ENCODE results near the gene TSG101.

DNA sequence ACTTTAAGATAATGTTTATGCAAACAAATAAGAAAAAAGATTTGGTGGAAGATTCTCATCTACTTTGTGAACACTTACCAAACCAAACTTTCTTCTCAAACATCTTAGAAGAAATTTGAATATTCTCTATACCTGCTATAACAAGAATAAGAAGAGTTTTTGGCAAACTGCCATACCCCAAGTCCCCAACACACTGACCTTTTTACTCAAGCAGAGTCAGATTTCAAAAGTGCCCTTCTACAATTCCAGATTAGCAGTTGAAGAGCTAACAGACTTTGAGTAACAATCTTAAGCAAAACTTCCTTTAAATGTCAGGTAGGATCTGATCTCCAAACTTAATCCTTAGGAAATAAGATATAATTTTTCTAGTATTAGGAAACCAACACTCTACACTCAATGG, 33.9 kb downstream of the TSG101 start:
- TF ChIP-seq, protein P1, sequence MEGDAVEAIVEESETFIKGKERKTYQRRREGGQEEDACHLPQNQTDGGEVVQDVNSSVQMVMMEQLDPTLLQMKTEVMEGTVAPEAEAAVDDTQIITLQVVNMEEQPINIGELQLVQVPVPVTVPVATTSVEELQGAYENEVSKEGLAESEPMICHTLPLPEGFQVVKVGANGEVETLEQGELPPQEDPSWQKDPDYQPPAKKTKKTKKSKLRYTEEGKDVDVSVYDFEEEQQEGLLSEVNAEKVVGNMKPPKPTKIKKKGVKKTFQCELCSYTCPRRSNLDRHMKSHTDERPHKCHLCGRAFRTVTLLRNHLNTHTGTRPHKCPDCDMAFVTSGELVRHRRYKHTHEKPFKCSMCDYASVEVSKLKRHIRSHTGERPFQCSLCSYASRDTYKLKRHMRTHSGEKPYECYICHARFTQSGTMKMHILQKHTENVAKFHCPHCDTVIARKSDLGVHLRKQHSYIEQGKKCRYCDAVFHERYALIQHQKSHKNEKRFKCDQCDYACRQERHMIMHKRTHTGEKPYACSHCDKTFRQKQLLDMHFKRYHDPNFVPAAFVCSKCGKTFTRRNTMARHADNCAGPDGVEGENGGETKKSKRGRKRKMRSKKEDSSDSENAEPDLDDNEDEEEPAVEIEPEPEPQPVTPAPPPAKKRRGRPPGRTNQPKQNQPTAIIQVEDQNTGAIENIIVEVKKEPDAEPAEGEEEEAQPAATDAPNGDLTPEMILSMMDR (IDR thresholded peaks at IDR 0.05 in 4 of 5, conservative IDR thresholded peaks at IDR 0.05 in 1 of 5) = no peak
- TF ChIP-seq POLR2A (IDR thresholded peaks at IDR 0.05) = no peak
